Kidney capillary endothelial cell (primary cell): Measurements from ENCODE around the gene PSMB4.

Experiments
- DNase-seq: peaks from one replicate; pipeline ENCODE4 v3.0.0-alpha.2; 2018; ENCODE audit warnings: low spot score

The PSMB4 gene

GRCh38 chr1:151443846-151444782 is 44.7 kb downstream of the PSMB4 start:
- DNase-seq = peak; percentile 67

DNA sequence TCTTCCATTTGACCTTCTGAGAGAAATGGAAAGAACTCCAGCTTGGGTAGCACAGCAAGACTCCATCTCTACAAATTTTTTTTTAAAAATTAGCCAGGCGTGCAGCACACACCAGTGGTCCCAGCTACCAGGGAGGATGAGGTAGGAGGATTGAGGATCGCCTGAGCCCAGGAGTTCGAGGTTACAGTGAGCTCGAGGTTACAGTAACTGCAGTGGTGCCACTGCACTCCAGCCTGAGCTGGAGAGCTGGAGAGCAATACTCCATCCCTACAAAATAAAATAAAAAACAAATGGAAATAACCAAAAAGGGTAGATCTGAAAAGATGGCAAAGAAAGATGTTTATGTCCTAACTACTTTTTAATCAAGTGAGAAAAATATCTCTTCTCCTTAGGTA is 45.4 kb downstream of the PSMB4 start:
- DNase-seq = no peak

DNA sequence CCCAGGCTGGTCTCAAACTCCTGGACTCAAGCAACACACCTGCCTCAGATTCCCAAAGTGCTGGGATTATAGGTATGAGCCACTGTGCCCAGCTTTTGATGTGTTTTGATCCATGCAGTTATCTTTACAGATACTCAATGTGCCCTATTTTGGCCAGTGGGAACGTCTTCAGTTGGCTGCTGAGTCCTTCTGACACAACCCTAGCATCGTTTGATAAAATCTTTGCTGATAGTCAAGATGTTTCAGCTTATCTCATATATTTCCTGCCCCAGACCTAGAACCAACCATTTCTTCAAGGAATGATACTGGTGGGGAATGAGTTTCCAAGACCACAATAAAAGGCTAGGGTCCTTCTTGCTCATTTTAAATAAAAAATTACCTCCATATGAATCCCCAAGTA is 48.3 kb downstream of the PSMB4 start:
- no peak for DNase-seq
